GM12878 (cell line): ENCODE measurements around the gene LSM2. TPM values are rescaled to one million over a fixed set of nuclear protein-coding genes. Genes with fewer than 3 reads are reported as not detected.

ENCODE experiments used
- ATAC-seq: fragments of 200-7000 bp; cut with Tn5 transposase; 3 replicates; pipeline ENCODE4 v1.9.1; 2020; ENCODE audit warnings: mild to moderate bottlenecking, moderate library complexity
- Bru-seq: library from RNA; stranded (reverse); fragments of 400-500 nt; gene quantifications from one replicate; lab custom pipeline; 2021; lab: Mats Ljungman, UMichigan
- BruChase-seq, 2 experiments: library from RNA; stranded (reverse); fragments of 400-500 nt; gene quantifications; one replicate each; lab custom pipeline; 2021; lab: Mats Ljungman, UMichigan
- BruUV-seq: library from RNA; stranded (reverse); fragments of 400-500 nt; replicated peaks from 2 replicates; lab custom pipeline; 2021; lab: Mats Ljungman, UMichigan
- CTCF ChIA-PET: fragments of 300-600 bp; sonication (Branson Sonifier 250); formaldehyde crosslinking; extraction: SDS; loops from one replicate; lab custom pipeline; 2021; ENCODE audit warnings: inconsistent platforms; lab: Yijun Ruan, JAX
- POLR2A ChIA-PET: fragments of 350-600 bp; formaldehyde crosslinking; extraction: SDS; loops from one replicate; lab custom pipeline; 2021; ENCODE audit warnings: inconsistent platforms; lab: Charles Lee
- RAD21 ChIA-PET: fragments of 300-600 bp; sonication (Branson Sonifier 250); formaldehyde crosslinking; loops from one replicate; lab custom pipeline; 2023; ENCODE audit warnings: antibody characterized with exemption; ENCODE audit not compliant: unreplicated experiment; lab: Charles Lee
- SMC1A ChIA-PET: fragments of 300-600 bp; sonication (Branson Sonifier 250); formaldehyde crosslinking; loops from one replicate; lab custom pipeline; 2023; ENCODE audit not compliant: unreplicated experiment, uncharacterized antibody; lab: Charles Lee
- DNase-seq: peaks from one replicate; pipeline ENCODE4 v3.0.0-alpha.2; 2011; ENCODE audit warnings: low read depth, low spot score
- FAIRE-seq: peaks from 3 replicates; lab custom pipeline; 2011; peaks lifted over from hg19 to GRCh38; lab: Jason Lieb, UNC
- H2AFZ ChIP-seq: 2 replicates; pipeline ENCODE4 v1.6.0; 2011; ENCODE audit warnings: low read depth, low read length, control low read depth; ENCODE audit not compliant: control insufficient read depth
- H3K27ac ChIP-seq: 2 replicates; pipeline ENCODE4 v1.5.1; 2011; ENCODE audit warnings: control low read depth; ENCODE audit not compliant: control insufficient read depth, insufficient read depth
- H3K27me3 ChIP-seq, 2 experiments: replicated peaks in 1 of 2; 2 replicates each; pipeline versions ENCODE4 v1.6.0 to v1.6.1; 2011; ENCODE audit warnings: low read length in 1 of 2; ENCODE audit not compliant: control insufficient read depth in 2 of 2, insufficient read depth in 2 of 2
- H3K36me3 ChIP-seq, 2 experiments: 2 replicates each; pipeline ENCODE4 v1.5.1; 2011; ENCODE audit warnings: low read length in 1 of 2; ENCODE audit not compliant: control insufficient read depth in 2 of 2, insufficient read depth in 2 of 2
- H3K4me1 ChIP-seq: 2 replicates; pipeline ENCODE4 v1.6.1; 2011; ENCODE audit warnings: mild to moderate bottlenecking, low read length, moderate library complexity, mixed read lengths; ENCODE audit not compliant: control insufficient read depth, insufficient read depth
- H3K4me2 ChIP-seq: 2 replicates; pipeline ENCODE4 v1.6.0; 2011; ENCODE audit warnings: control low read depth; ENCODE audit not compliant: control insufficient read depth, insufficient read depth
- H3K4me3 ChIP-seq: fragments of 200-600 bp; sonication (generic); 2 replicates; pipeline ENCODE4 v1.5.1; 2016
- H3K79me2 ChIP-seq: 2 replicates; pipeline ENCODE4 v1.6.0; 2011; ENCODE audit warnings: low read length; ENCODE audit not compliant: control insufficient read depth, insufficient read depth
- H3K9ac ChIP-seq: 2 replicates; pipeline ENCODE4 v1.8.0; 2011; ENCODE audit warnings: low read length, control low read depth, mixed read lengths; ENCODE audit not compliant: control insufficient read depth, insufficient read depth
- H3K9me3 ChIP-seq: replicated peaks from 3 replicates; pipeline ENCODE4 v1.5.1; 2011; ENCODE audit warnings: mild to moderate bottlenecking, low read length; ENCODE audit not compliant: control insufficient read depth, insufficient read depth
- H4K20me1 ChIP-seq: 2 replicates; pipeline ENCODE4 v1.6.0; 2011; ENCODE audit not compliant: control insufficient read depth, insufficient read depth
- CREB1 ChIP-seq: IDR thresholded peaks from 2 replicates; pipeline ENCODE4 v1.6.1; 2012; ENCODE audit warnings: low read depth, mild to moderate bottlenecking, inconsistent platforms
- CREM ChIP-seq: IDR thresholded peaks from 2 replicates; pipeline ENCODE4 v1.6.1; 2014; ENCODE audit warnings: antibody characterized with exemption, low read depth
- KAT2A ChIP-seq: conservative IDR thresholded peaks from 2 replicates; pipeline ENCODE4 v1.6.1; 2011; ENCODE audit warnings: low read depth, low read length; ENCODE audit not compliant: control insufficient read depth
- LARP7 ChIP-seq: fragments of 450-650 bp; IDR thresholded peaks from 2 replicates; pipeline ENCODE4 v1.6.1; 2017; ENCODE audit warnings: mild to moderate bottlenecking
- MEF2B ChIP-seq: fragments of 450-650 bp; IDR thresholded peaks from 2 replicates; pipeline ENCODE4 v1.6.1; 2018; ENCODE audit warnings: mild to moderate bottlenecking, moderate library complexity; ENCODE audit not compliant: partially characterized antibody, poor library complexity, severe bottlenecking
- NR2F1 ChIP-seq: fragments of 450-650 bp; conservative IDR thresholded peaks from 2 replicates; pipeline ENCODE4 v1.6.1; 2017; ENCODE audit warnings: mild to moderate bottlenecking
- RUNX3 ChIP-seq: IDR thresholded peaks from 2 replicates; pipeline ENCODE4 v1.6.1; 2012; ENCODE audit warnings: low read length, inconsistent platforms
- SREBF2 ChIP-seq: IDR thresholded peaks from 2 replicates; pipeline ENCODE4 v1.6.1; 2012; ENCODE audit warnings: mild to moderate bottlenecking, low read length
- WGBS: methylation state at CpG from one replicate; pipeline ENCODE4 v1.1.6; 2016; ENCODE audit warnings: low lambda C conversion rate; ENCODE audit not compliant: insufficient replicate concordance, insufficient coverage; ENCODE audit errors: missing lambda C conversion rate; 5-methylcytosine and 5-hydroxymethylcytosine counted together
- in situ Hi-C: fragments of 300-500 bp; cut with MboI; formaldehyde crosslinking; loops from 9 replicates; pipeline ENCODE4 v1.14.3; 2018; ENCODE audit warnings: mixed read lengths
- intact Hi-C: fragments of 100-400 bp; cut with micrococcal nuclease; formaldehyde crosslinking; loops from one replicate; pipeline ENCODE4 v1.14.2; 2022; ENCODE audit not compliant: unreplicated experiment
- long read RNA-seq, 2 experiments: library from polyadenylated mRNA; unstranded; transcript quantifications; one replicate each; pipeline ENCODE4 v2.0.0, GENCODE V29; 2019 to 2020
- polyA minus RNA-seq, 3 experiments: library from RNA; depleted of rRNA, polyadenylated mRNA; stranded (reverse); fragments of >200 nt; gene quantifications; 2 replicates each; pipeline ENCODE4 v1.2.3, GENCODE V29; 2011
- polyA plus RNA-seq, 11 experiments: library from polyadenylated mRNA; depleted of rRNA in 4 of 11; unstranded in 6 of 11; stranded (reverse) in 5 of 11; fragments of >200 nt; fragmentation: Nextera tagmentation in 4 of 11; fragmentation: Illumina TruSeq in 1 of 11; extraction: Ambion mirVana in 4 of 11; extraction: Trizol in 1 of 11; gene quantifications; 1 replicate in 1 of 11; 2 replicates in 10 of 11; pipeline versions ENCODE4 v1.2.1 to v1.2.3, GENCODE V29; 2011 to 2016; ENCODE audit warnings: inconsistent platforms in 2 of 11, missing spikeins in 2 of 11, low read depth in 1 of 11
- total RNA-seq, 4 experiments: library from RNA; depleted of rRNA in 3 of 4; stranded (reverse); fragments of >200 nt in 3 of 4; fragmentation: Illumina TruSeq in 1 of 4; extraction: Trizol in 1 of 4; gene quantifications; 2 replicates each; pipeline versions ENCODE4 v1.2.1 to v1.2.3, GENCODE V29; 2013 to 2021
- TF ChIP-seq, protein P1 (sequence below): fragments of 450-650 bp; IDR thresholded peaks from 2 replicates; pipeline ENCODE4 v1.6.1; 2017; ENCODE audit warnings: mild to moderate bottlenecking, moderate library complexity
- TF ChIP-seq, protein P2 (sequence below): IDR thresholded peaks from 2 replicates; pipeline ENCODE4 v1.6.1; 2012; ENCODE audit warnings: low read length, inconsistent platforms
- TF ChIP-seq, protein P3 (sequence below): IDR thresholded peaks from 2 replicates; pipeline ENCODE4 v1.6.1; 2011; ENCODE audit warnings: low read depth, low read length, improper control_type of control experiment, borderline replicate concordance

LSM2 gene
- total RNA-seq (2013; cell fraction: nucleolus; rRNA removed): 5.2 and 7.8 TPM in 2 replicates
- total RNA-seq (2014; rRNA removed) (146 and 163 TPM in 2 replicates), total RNA-seq (2014; rRNA removed; fragmentation: Illumina TruSeq; extraction: Trizol) (97.1 and 99.1 TPM in 2 replicates), total RNA-seq (2021) (117 and 123 TPM in 2 replicates), polyA plus RNA-seq (2011; rRNA removed) (81.9 and 101 TPM in 2 replicates), polyA plus RNA-seq (2014; fragmentation: Illumina TruSeq; extraction: Trizol) (116 and 131 TPM in 2 replicates), polyA plus RNA-seq (2014; fragmentation: Nextera tagmentation; extraction: Ambion mirVana) (100 to 1,000 TPM; 245 to 248 TPM), polyA plus RNA-seq (2014; rRNA removed) (143 and 165 TPM in 2 replicates), polyA plus RNA-seq (2016; fragmentation: Nextera tagmentation; extraction: Ambion mirVana) (100 to 1,000 TPM; 238 to 276 TPM), polyA minus RNA-seq (2011; rRNA and poly(A)+ RNA removed) (102 and 120 TPM in 2 replicates), Bru-seq, nascent RNA (percentile 71 among the genes with signal in this experiment), BruChase-seq, experiment 1, labeled RNA remaining after a 6-hour chase (percentile 75 among the genes with signal in this experiment), BruChase-seq, experiment 2, labeled RNA remaining after a 2-hour chase (percentile 66 among the genes with signal in this experiment)
- 82.2 TPM for polyA plus RNA-seq (2011; ENCODE audit: low read depth)
- 186 and 196 TPM in 2 replicates for polyA plus RNA-seq (2011; cell fraction: cytosol; rRNA removed)
- 68.3 and 79.7 TPM in 2 replicates for polyA plus RNA-seq (2011; cell fraction: nucleus; rRNA removed)
- 82.7 and 97.0 TPM in 2 replicates for polyA plus RNA-seq (2012)
- 47.5 and 49.6 TPM in 2 replicates for polyA minus RNA-seq (2011; cell fraction: cytosol; rRNA and poly(A)+ RNA removed)
- polyA minus RNA-seq (2011; cell fraction: nucleus; rRNA and poly(A)+ RNA removed): 10.9 and 15.6 TPM in 2 replicates
- long read RNA-seq, experiment 1, transcript LSM2-208 (5 exons, 876 nt): major isoform, 91 of 98 reads
- long read RNA-seq, experiment 1, partial matches to known transcripts: 1 of 98 reads
- long read RNA-seq, experiment 1, other reads (novel, unspliced or antisense): 5 of 98 reads
- long read RNA-seq, experiment 2, transcript LSM2-208 (5 exons, 876 nt): major isoform, 140 of 147 reads
- long read RNA-seq, experiment 2, partial matches to known transcripts: 1 of 147 reads
- long read RNA-seq, experiment 2, other reads (novel, unspliced or antisense): 2 of 147 reads

DNA sequence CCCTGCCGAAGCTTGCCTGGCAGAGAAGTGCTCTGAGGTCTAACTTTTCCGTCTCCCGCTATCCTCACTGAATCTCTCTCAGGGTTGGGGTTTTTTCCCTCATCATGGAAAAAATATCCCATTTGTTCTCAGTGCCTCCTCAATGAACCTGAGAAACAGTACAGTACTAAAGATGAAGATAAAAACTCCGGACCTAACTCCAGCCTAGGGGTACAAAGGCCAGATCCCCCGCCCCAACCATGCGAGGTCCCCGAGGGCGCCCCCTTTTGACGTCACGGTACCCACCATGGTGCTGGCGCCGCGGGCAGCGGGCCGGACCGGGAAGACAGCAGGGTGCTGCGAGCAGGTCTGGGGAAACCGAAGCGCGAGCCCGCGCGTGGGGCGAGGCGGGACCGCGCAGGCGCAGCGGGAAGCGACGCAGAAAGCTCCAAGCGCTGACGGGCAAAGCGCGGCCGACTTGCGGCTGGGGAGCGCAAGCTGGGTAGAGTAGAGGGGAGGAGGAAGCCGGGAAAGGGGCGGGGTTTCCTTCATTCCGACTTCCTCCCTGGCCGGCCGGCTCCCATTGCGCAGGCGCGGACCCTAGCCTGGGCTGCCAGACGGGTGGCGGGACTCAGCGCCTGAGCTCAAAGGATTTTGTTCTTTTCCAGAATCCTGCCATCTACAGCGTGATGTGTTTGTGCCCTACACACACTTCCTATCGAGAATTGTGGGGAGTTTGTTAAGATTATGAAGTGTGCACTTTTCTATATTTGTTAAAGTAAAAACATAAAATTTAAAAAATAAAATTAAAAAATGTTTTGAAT, at the start of gene LSM2:
Gene LSM2, minus strand, starts transcription at position 497 of the 803 bp plus-strand sequence. Its CDS starts 209 bp downstream, at position 288.
- peaks cover 15% of the 10 kb centered on the region for H3K79me2 ChIP-seq
- H3K9me3 ChIP-seq: no peaks in the 10 kb centered on the region
- peak; percentile 89 for FAIRE-seq
- TSS peak; percentile 84 for BruUV-seq
- CTCF ChIA-PET: interaction anchor here (0.7 to 4.1 kb wide), 15 partner anchors 9 to 98 kb away, joined by 3 to 26 read pairs (median 5); partner anchors contain the start of genes HSPA1A, HSPA1L, MSH5 and NEU1
- peak within 1 kb of the TSS; percentile 92 for H3K4me3 ChIP-seq
- ATAC-seq: peak; percentile 98
- POLR2A ChIA-PET: interaction anchor here (0.6 to 3.5 kb wide), 25 partner anchors 9 to 265 kb away, joined by 3 to 44 read pairs (median 5); partner anchors contain the start of genes BAG6, CLIC1, DDX39B and EHMT2
- peak within 1 kb of the TSS; percentile 81 for H3K27ac ChIP-seq
- H3K27me3 ChIP-seq: no peaks in the 10 kb centered on the region
- H3K9ac ChIP-seq: peak within 1 kb of the TSS; percentile 96
- no peaks in the 10 kb centered on the region; a peak in 1 of 4 replicates for H3K36me3 ChIP-seq
- intact Hi-C loops (no loop called here), in situ Hi-C loops (no loop called here)
- WGBS: 1% methylated on average over 51 of the region's 51 CpGs
- peak; percentile 74 for DNase-seq
- RAD21 ChIA-PET: interaction anchor here (0.7 to 3.1 kb wide), 18 partner anchors 8 to 258 kb away, joined by 3 to 37 read pairs (median 6); partner anchors contain the start of genes CLIC1, DDAH2, HSPA1A and HSPA1B
- SMC1A ChIA-PET: interaction anchor here (0.7 to 3.8 kb wide), 17 partner anchors 9 to 555 kb away, joined by 3 to 22 read pairs (median 6); partner anchors contain the start of genes CLIC1, DDAH2, HSPA1A and HSPA1B
- H2AFZ ChIP-seq: peak within 1 kb of the TSS; percentile 85
- H4K20me1 ChIP-seq: no peaks in the 10 kb centered on the region
- peak within 1 kb of the TSS; percentile 86 for H3K4me2 ChIP-seq
- H3K4me1 ChIP-seq: peaks cover 5% of the 10 kb centered on the region
- TF ChIP-seq CREB1: peak; percentile 93
- TF ChIP-seq, protein P1, sequence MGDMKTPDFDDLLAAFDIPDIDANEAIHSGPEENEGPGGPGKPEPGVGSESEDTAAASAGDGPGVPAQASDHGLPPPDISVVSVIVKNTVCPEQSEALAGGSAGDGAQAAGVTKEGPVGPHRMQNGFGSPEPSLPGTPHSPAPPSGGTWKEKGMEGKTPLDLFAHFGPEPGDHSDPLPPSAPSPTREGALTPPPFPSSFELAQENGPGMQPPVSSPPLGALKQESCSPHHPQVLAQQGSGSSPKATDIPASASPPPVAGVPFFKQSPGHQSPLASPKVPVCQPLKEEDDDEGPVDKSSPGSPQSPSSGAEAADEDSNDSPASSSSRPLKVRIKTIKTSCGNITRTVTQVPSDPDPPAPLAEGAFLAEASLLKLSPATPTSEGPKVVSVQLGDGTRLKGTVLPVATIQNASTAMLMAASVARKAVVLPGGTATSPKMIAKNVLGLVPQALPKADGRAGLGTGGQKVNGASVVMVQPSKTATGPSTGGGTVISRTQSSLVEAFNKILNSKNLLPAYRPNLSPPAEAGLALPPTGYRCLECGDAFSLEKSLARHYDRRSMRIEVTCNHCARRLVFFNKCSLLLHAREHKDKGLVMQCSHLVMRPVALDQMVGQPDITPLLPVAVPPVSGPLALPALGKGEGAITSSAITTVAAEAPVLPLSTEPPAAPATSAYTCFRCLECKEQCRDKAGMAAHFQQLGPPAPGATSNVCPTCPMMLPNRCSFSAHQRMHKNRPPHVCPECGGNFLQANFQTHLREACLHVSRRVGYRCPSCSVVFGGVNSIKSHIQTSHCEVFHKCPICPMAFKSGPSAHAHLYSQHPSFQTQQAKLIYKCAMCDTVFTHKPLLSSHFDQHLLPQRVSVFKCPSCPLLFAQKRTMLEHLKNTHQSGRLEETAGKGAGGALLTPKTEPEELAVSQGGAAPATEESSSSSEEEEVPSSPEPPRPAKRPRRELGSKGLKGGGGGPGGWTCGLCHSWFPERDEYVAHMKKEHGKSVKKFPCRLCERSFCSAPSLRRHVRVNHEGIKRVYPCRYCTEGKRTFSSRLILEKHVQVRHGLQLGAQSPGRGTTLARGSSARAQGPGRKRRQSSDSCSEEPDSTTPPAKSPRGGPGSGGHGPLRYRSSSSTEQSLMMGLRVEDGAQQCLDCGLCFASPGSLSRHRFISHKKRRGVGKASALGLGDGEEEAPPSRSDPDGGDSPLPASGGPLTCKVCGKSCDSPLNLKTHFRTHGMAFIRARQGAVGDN: peak; percentile 69; the same call in 1 of the 2 replicates
- TF ChIP-seq KAT2A: no peak
- TF ChIP-seq MEF2B: peak; percentile 30
- TF ChIP-seq LARP7: peak; percentile 54
- TF ChIP-seq, protein P2, sequence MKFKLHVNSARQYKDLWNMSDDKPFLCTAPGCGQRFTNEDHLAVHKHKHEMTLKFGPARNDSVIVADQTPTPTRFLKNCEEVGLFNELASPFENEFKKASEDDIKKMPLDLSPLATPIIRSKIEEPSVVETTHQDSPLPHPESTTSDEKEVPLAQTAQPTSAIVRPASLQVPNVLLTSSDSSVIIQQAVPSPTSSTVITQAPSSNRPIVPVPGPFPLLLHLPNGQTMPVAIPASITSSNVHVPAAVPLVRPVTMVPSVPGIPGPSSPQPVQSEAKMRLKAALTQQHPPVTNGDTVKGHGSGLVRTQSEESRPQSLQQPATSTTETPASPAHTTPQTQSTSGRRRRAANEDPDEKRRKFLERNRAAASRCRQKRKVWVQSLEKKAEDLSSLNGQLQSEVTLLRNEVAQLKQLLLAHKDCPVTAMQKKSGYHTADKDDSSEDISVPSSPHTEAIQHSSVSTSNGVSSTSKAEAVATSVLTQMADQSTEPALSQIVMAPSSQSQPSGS: no peak
- TF ChIP-seq RUNX3: peak; percentile 30; the same call in 1 of the 2 replicates
- TF ChIP-seq, protein P3, sequence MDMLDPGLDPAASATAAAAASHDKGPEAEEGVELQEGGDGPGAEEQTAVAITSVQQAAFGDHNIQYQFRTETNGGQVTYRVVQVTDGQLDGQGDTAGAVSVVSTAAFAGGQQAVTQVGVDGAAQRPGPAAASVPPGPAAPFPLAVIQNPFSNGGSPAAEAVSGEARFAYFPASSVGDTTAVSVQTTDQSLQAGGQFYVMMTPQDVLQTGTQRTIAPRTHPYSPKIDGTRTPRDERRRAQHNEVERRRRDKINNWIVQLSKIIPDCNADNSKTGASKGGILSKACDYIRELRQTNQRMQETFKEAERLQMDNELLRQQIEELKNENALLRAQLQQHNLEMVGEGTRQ: no peak
- peak; percentile 74 for TF ChIP-seq NR2F1
- TF ChIP-seq CREM: peak; percentile 96
- TF ChIP-seq SREBF2: no peak
